ENCODE data around the gene DGKB.

The DGKB gene

DNA sequence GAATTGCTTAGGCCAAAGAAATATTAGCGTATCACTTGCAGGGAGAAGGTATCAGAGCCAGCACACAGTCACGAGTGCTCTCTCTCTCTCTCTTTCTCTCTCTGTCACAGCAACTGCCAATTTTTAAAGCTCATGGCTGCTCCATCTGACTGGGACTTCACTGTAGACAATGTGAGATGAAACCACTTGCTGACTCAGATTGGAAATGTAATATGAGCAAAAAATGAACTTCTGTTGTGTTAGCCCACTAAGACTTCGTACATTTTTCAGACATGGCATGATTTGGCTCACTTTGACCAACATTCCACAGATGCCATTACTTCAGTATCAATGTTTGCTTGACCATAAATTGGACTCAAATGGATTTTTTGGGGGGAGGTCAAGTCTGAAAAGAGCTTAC, 68.1 kb downstream of the DGKB start:
- peak; percentile 93 for DNase-seq (ENCODE audit: low read depth)
- TF ChIP-seq, protein P1, sequence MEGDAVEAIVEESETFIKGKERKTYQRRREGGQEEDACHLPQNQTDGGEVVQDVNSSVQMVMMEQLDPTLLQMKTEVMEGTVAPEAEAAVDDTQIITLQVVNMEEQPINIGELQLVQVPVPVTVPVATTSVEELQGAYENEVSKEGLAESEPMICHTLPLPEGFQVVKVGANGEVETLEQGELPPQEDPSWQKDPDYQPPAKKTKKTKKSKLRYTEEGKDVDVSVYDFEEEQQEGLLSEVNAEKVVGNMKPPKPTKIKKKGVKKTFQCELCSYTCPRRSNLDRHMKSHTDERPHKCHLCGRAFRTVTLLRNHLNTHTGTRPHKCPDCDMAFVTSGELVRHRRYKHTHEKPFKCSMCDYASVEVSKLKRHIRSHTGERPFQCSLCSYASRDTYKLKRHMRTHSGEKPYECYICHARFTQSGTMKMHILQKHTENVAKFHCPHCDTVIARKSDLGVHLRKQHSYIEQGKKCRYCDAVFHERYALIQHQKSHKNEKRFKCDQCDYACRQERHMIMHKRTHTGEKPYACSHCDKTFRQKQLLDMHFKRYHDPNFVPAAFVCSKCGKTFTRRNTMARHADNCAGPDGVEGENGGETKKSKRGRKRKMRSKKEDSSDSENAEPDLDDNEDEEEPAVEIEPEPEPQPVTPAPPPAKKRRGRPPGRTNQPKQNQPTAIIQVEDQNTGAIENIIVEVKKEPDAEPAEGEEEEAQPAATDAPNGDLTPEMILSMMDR (conservative IDR thresholded peaks at IDR 0.05; ENCODE audit: low read length), result no peak
- H3K4me3 ChIP-seq (ENCODE audit: low read length), result no peak overlapping the region

DNA sequence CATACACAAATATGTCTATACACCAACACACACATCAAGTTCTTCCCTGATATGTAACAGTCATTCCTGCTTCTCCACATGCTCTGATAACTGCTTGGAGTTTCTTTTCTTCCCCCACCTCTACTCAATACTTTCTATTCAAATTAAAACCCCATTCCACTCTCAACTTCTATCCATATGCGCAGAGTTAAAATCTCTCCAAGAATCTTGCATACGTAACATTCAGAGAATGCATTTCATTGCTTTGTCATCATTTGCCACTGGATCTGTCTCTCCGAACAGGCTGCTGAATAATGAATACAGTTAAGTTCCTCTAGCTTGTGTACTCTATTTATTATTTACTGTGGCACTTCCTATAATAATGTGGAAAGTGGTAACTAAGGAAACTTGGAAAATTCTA, 68.8 kb downstream of the DGKB start:
- TF ChIP-seq, protein P1 (conservative IDR thresholded peaks at IDR 0.05; ENCODE audit: low read length), result no peak
- peak; percentile 33 for DNase-seq (ENCODE audit: low read depth)
- H3K4me3 ChIP-seq (ENCODE audit: low read length), result no peak overlapping the region

DNA sequence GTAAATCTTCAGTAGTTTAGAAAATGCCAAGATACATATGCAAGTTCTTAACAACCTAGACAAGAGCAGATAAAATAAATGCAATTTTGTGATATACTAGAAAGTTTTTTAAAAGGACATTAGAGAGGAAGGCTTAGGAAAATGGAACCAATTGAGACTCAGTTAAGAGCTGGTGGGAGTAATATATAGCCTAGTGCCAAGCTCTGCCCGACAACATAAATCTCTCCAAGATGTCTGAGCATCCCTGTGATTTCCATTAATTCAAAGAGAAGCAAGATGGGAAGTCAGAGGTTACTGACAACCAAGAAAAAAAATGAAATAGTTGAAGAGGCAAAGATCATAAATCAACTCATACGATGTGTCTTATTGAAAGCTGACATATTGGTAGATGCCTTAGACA, 74.5 kb downstream of the DGKB start:
- DNase-seq (ENCODE audit: low read depth), result no peak
- no peak overlapping the region for H3K4me3 ChIP-seq (ENCODE audit: low read length)
- TF ChIP-seq, protein P1 (conservative IDR thresholded peaks at IDR 0.05; ENCODE audit: low read length), result no peak

DNA sequence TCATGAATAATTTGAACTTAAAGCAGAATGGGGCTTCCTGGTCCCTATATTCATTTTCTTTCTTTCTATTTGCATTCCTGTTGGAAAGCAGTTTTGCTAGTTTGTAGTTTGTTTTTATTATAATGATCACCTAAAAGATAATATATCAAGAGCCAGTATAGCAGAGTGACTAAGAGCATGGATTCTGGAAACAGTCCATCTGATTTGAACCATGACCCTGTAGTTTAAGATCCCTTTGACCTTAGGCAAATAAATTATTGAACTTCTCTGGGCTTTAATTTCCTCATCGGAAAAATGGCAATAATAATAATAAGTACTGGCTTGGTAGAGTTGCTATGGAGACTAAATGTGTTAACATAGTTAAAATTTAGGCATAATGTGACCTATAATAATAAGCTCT, 76.1 kb downstream of the DGKB start:
- H3K4me3 ChIP-seq (ENCODE audit: low read length), result no peak overlapping the region
- DNase-seq (ENCODE audit: low read depth), result no peak
- TF ChIP-seq, protein P1 (conservative IDR thresholded peaks at IDR 0.05; ENCODE audit: low read length), result no peak

DNA sequence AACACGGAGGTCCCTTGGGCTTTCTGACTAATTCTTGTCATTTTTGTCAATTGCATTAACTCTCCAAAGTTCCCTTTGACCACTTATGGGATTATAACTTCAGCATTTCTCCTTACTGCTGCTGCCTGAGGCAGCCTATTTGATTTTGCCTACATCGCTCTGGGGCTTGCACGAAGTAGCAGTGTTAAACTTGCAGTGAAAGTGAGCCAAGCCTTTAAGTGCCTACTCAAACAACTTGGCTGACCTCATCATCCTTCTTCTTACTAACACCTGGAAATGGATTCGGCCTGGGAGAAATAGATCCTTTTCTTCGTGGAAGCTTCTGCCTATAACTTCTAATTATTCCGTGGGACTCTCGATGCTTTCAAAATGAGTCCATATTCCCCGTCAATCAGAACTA, 76.6 kb downstream of the DGKB start:
- TF ChIP-seq, protein P1 (conservative IDR thresholded peaks at IDR 0.05; ENCODE audit: low read length), result no peak
- no peak for DNase-seq (ENCODE audit: low read depth)
- no peak overlapping the region for H3K4me3 ChIP-seq (ENCODE audit: low read length)

DNA sequence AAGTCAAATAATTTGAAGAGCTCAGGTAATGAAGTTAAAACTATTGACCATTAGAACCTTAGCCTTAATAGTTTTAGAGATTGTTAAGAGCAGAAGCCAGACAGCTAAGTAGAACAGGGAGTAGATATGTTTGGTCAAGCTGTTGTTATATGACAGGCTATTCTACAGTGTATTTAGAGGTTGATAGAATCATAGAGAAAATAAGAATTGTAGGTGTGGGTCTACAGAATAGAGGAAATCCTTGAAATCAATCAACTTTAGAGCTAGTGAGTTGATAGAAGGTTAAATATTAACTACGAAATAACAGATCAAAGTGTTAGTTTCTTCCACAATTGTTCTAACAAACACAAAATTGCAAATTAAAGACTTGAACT, 80.1 kb downstream of the DGKB start:
- DNase-seq (ENCODE audit: low read depth), result no peak

DNA sequence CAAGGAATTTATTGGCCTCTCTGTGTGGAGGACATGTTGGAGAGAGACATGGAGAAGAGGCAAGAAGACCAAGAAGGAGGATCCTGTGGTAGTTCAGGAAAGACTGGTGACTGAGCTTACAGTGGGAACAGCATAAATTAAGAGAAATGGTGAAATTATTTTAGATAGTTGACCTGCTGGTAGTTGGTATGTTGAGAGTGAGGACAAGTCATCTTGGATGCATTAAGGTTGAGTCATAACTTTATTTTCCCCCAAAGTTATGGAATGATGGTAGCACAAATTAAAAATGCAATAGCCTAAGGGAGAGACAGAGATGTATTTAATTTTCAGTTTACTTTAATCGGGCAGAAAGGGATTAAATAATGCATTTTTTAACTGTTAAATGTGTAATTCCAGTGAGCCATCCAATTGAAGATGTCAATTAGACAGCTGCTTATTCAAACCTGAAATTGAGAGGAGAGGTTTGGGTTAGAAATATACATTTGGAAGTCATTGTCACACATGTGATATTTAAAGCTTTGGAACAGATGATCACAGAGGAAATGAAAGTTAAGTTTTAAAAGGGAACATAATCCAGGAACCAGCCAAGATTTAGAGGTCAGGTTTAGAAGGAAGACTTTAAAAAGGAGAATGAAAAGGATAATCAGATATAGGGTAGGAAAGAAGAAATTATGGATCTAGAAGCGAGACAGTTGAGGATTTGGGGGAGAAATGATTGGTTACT, 80.6 kb downstream of the DGKB start:
- DNase-seq (ENCODE audit: low read depth), result peak; percentile 66
- no peak overlapping the region for H3K4me3 ChIP-seq (ENCODE audit: low read length)
- TF ChIP-seq, protein P1 (conservative IDR thresholded peaks at IDR 0.05; ENCODE audit: low read length), result no peak

More for the DNA sequence above, 80.1 kb downstream of the DGKB start:
- TF ChIP-seq, protein P1 (conservative IDR thresholded peaks at IDR 0.05; ENCODE audit: low read length), result no peak
- H3K4me3 ChIP-seq (ENCODE audit: low read length), result no peak overlapping the region
